Measurements from ENCODE around the gene MDM2. TPM values are rescaled to one million over a fixed set of nuclear protein-coding genes. Genes with fewer than 3 reads are reported as not detected.

Gene MDM2
- total RNA-seq, 4 donors from 2014 or later: 47.5 to 79.2 (median 57.4) TPM

DNA sequence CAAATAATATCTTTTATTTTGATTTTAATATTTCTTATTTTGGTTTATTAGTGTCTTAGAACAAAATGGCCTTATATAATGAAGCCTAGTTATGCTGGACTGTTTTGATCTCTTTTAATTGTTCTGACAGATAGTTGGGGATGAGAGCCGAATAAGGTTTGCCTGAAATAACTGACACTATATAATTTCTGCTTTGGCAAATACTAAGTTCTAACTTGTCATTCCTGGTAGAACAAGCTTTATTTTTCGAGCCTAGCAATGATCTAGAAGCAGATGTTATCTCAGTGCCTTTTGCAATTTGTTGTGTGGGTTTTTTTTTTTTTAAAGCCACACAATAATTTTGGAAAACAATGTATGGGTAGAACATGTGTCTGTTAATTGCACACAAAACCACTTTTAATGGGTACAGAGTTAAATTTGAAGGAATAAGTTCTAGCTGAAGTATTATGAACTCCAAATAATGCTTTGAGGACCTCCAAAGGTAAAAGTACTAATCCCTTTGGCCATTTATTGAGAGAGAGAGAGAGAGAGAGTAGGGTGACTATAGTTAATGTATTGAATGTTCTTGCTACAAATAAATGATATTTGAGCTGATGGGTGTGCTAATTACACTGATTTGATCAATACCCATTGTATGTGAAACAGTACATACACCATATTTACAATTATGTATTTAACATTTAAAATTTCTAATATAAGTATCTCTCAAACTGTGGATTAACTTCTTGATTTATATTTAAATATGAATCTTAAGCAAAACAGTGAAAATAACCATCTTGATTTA, 35.0 kb downstream of the MDM2 start:
- no peak overlapping the region for H3K27ac ChIP-seq
- peaks cover 5 to 49% of the 10 kb centered on the region in 2 donors for H3K36me3 ChIP-seq
- H3K27me3 ChIP-seq: no peaks in the 10 kb centered on the region
- no peaks in the 10 kb centered on the region for H3K9me3 ChIP-seq
- H3K4me3 ChIP-seq: no peak overlapping the region
- no peaks in the 10 kb centered on the region for H3K4me1 ChIP-seq
- TF ChIP-seq, protein P1, sequence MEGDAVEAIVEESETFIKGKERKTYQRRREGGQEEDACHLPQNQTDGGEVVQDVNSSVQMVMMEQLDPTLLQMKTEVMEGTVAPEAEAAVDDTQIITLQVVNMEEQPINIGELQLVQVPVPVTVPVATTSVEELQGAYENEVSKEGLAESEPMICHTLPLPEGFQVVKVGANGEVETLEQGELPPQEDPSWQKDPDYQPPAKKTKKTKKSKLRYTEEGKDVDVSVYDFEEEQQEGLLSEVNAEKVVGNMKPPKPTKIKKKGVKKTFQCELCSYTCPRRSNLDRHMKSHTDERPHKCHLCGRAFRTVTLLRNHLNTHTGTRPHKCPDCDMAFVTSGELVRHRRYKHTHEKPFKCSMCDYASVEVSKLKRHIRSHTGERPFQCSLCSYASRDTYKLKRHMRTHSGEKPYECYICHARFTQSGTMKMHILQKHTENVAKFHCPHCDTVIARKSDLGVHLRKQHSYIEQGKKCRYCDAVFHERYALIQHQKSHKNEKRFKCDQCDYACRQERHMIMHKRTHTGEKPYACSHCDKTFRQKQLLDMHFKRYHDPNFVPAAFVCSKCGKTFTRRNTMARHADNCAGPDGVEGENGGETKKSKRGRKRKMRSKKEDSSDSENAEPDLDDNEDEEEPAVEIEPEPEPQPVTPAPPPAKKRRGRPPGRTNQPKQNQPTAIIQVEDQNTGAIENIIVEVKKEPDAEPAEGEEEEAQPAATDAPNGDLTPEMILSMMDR (IDR thresholded peaks at IDR 0.05): no peak
- 56 to 91% methylated on average over 2 of the region's 2 CpGs for WGBS, 2 donors (ENCODE audit: low coverage in 1 of 2)
- no peak for ATAC-seq

DNA sequence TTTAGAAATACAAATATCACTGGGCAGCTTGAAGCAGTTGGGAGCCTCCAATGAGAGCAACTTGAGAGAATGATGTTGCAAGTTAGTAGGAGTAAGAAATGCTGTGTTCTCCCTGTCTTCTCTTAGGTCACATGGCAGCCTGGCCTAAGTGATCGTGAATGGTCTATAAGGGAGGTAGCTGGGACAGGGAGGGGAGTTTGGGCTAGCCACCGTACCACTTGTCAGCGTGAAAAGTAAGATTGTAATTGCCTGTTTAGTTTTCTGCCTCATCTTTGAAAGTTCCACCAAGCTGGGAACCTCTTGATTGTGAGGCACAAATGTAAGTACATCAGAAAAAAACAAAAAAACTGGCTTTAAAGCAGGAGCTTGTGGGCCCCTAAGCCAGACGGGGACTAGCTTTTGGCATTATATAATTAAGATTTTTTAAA, 36.4 kb downstream of the MDM2 start:
- no peaks in the 10 kb centered on the region for H3K27me3 ChIP-seq
- no peaks in the 10 kb centered on the region for H3K4me1 ChIP-seq
- ATAC-seq: no peak
- no peak overlapping the region for H3K27ac ChIP-seq
- H3K36me3 ChIP-seq: peaks cover 4 to 35% of the 10 kb centered on the region in 2 donors
- no peaks in the 10 kb centered on the region for H3K9me3 ChIP-seq
- H3K4me3 ChIP-seq: no peak overlapping the region
- no peak for TF ChIP-seq POLR2AphosphoS5 (IDR thresholded peaks at IDR 0.05)
- no peak for TF ChIP-seq POLR2A (IDR thresholded peaks at IDR 0.05)
- no peak for TF ChIP-seq EP300 (IDR thresholded peaks at IDR 0.05)
- TF ChIP-seq, protein P1 (IDR thresholded peaks at IDR 0.05): no peak
- WGBS, 2 donors (ENCODE audit: low coverage in 1 of 2): 77 to 90% methylated on average over 4 of the region's 4 CpGs

DNA sequence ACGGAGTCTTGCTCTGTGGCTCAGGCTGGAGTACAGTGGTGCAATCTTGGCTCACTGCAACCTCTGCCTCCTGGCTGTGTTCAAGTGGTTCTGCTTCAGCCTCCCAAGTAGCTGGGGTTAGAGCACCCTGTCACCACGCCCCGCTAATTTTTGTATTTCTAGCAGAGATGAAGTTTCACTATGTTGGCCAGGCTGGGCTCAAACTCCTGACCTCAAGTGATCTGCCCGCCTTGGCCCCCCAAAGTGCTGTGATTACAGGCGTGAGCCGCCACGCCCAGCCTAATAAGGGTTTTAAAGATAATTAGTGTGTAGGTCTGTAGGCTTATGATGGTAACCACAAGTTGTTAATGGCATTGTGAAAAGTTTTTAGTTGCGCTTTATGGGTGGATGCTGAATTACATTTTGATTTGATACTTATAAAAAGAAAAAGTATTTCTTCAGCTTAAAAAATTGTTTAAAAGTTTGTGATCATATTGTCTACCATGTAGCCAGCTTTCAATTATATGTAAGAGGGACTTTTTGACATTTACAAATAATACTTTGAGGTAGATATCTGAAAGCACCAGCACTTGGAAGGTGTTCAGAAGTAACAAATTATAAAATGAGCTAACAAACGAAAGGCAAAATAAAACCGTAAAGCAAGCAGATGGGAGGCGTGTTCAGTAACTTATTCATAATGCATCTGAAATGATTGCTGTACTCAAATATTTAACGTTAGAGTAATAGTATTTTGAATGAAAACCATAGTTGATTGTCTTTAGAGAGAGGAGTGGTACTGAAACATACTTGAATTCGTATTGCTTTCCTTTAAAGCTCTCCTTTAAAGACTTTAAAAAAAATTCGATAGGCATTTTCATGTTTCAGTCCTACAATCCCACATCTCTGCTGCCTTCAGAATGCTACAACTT, 37.1 kb downstream of the MDM2 start:
- TF ChIP-seq, protein P1 (IDR thresholded peaks at IDR 0.05): no peak
- TF ChIP-seq POLR2AphosphoS5 (IDR thresholded peaks at IDR 0.05): no peak
- TF ChIP-seq EP300 (IDR thresholded peaks at IDR 0.05): no peak
- no peak for TF ChIP-seq POLR2A (IDR thresholded peaks at IDR 0.05)
- no peak for ATAC-seq
- 82 to 85% methylated on average over 12 to 14 of the region's 14 CpGs for WGBS, 2 donors (ENCODE audit: low coverage in 1 of 2)

DNA sequence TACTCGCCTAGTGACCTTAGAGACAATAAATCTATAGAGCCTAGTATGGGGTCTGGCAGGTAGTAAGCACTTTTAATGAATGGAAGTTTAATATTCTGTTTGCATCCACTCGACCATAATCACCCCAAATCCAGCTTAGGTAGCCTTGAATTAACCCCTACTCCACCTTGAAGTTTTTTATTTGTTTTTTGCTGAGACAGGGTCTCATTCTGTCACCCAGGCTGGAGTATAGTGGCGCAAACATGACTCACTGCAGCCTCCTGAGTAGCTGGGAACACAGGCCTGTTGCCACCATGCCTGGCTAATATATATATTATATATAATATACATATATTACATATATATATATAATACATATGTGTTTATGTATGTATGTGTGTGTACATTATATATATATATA, 38.8 kb downstream of the MDM2 start:
- ATAC-seq: no peak
- WGBS, 2 donors (ENCODE audit: low coverage in 1 of 2): 69 to 79% methylated on average over 3 of the region's 3 CpGs
- Histone ChIP-seq H3K4me3 (no peak overlapping the region), H3K27me3 (no peaks in the 10 kb centered on the region), H3K4me1 (no peaks in the 10 kb centered on the region), H3K27ac (no peak overlapping the region), H3K9me3 (no peaks in the 10 kb centered on the region), H3K36me3 (peaks cover 0 to 11% of the 10 kb centered on the region in 2 donors)
- TF ChIP-seq POLR2AphosphoS5 (IDR thresholded peaks at IDR 0.05) (no peak), EP300 (IDR thresholded peaks at IDR 0.05) (no peak), POLR2A (IDR thresholded peaks at IDR 0.05) (no peak)
- TF ChIP-seq, protein P1 (IDR thresholded peaks at IDR 0.05): no peak

More for the DNA sequence above, 37.1 kb downstream of the MDM2 start:
- H3K27ac ChIP-seq: no peak overlapping the region
- H3K36me3 ChIP-seq: peaks cover 0 to 28% of the 10 kb centered on the region in 2 donors
- H3K4me1 ChIP-seq: no peaks in the 10 kb centered on the region
- H3K4me3 ChIP-seq: no peak overlapping the region
- no peaks in the 10 kb centered on the region for H3K9me3 ChIP-seq
- no peaks in the 10 kb centered on the region for H3K27me3 ChIP-seq

All from gastroesophageal sphincter (tissue), 4 donors.